Testis (tissue), 2 donors: ENCODE data around the gene SEC14L3.

Source experiments
- POLR2A ChIP-seq: fragments of 450-650 bp; IDR thresholded peaks from one replicate; pipeline ENCODE4 v1.6.1; 2017; ENCODE audit warnings: antibody characterized with exemption, mild to moderate bottlenecking, moderate library complexity
- TF ChIP-seq, protein P1 (sequence below), 3 experiments: fragments of 450-650 bp in 2 of 3; fragments of 200-600 bp in 1 of 3; sonication (generic) in 1 of 3; IDR thresholded peaks; one replicate each; pipeline ENCODE4 v1.5.1; 2016 to 2019; ENCODE audit warnings: antibody characterized with exemption in 3 of 3, mild to moderate bottlenecking in 2 of 3, moderate library complexity in 1 of 3

DNA sequence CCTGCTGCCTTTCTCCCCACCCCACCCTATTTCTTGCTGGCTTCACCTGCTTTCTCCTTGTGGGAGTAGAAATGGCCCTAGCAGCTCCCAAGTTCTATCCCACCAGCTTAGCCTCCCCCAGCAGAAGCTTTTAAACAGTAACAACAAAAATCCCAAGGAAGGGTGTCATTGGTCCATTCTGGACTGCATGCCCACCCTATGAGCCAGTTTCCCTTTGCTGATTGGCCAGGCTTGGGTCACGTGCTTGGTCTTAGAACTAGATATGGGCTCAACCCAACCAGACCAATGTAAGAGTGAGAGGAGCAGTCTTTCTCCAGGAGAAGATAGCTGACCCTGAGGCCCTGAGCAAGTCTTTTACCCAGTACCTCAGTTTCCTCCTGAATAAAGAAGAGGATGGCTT, 43.9 kb downstream of the SEC14L3 start:
- TF ChIP-seq POLR2A = no peak
- TF ChIP-seq, protein P1, sequence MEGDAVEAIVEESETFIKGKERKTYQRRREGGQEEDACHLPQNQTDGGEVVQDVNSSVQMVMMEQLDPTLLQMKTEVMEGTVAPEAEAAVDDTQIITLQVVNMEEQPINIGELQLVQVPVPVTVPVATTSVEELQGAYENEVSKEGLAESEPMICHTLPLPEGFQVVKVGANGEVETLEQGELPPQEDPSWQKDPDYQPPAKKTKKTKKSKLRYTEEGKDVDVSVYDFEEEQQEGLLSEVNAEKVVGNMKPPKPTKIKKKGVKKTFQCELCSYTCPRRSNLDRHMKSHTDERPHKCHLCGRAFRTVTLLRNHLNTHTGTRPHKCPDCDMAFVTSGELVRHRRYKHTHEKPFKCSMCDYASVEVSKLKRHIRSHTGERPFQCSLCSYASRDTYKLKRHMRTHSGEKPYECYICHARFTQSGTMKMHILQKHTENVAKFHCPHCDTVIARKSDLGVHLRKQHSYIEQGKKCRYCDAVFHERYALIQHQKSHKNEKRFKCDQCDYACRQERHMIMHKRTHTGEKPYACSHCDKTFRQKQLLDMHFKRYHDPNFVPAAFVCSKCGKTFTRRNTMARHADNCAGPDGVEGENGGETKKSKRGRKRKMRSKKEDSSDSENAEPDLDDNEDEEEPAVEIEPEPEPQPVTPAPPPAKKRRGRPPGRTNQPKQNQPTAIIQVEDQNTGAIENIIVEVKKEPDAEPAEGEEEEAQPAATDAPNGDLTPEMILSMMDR (IDR thresholded peaks at IDR 0.05) = no peak
